GM13976 (cell line): ENCODE measurements around the gene ARHGEF16.

Source experiments
- DNase-seq: peaks from one replicate; pipeline ENCODE4 v3.0.0; 2012; ENCODE audit warnings: low spot score
- in situ Hi-C: fragments of 300-500 bp; cut with MboI; formaldehyde crosslinking; loops from one replicate; pipeline ENCODE4 v1.12.0; 2022; ENCODE audit warnings: low sequenced_read_pairs, mixed read lengths, inconsistent platforms; ENCODE audit not compliant: unreplicated experiment
- TF ChIP-seq, protein P1 (sequence below): IDR thresholded peaks from 2 replicates; pipeline ENCODE4 v1.5.1; 2012; ENCODE audit warnings: borderline replicate concordance, mild to moderate bottlenecking; ENCODE audit not compliant: insufficient read depth; ENCODE audit errors: extremely low read depth, missing control alignments, control extremely low read depth

ARHGEF16 gene

DNA sequence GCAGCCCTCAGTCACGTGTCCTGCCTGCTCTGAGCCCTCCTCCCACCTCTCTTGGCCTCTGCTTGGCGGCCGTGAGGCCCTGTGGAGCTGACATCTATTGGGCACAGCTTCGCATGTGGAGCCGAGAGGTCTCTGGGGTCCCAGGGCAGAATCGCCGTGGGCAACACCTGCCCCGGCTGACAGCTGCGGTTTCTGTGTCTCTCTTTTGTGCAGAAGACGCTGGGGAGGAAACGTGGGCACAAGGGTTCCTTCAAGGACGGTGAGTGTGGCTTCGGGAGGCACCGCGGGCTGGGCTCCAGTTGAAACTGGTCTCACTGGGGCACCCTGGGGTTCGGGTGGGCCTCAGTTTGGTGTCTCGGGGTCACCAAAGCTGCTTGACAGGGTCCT lies 11.5 kb downstream of the ARHGEF16 start:
- TF ChIP-seq, protein P1, sequence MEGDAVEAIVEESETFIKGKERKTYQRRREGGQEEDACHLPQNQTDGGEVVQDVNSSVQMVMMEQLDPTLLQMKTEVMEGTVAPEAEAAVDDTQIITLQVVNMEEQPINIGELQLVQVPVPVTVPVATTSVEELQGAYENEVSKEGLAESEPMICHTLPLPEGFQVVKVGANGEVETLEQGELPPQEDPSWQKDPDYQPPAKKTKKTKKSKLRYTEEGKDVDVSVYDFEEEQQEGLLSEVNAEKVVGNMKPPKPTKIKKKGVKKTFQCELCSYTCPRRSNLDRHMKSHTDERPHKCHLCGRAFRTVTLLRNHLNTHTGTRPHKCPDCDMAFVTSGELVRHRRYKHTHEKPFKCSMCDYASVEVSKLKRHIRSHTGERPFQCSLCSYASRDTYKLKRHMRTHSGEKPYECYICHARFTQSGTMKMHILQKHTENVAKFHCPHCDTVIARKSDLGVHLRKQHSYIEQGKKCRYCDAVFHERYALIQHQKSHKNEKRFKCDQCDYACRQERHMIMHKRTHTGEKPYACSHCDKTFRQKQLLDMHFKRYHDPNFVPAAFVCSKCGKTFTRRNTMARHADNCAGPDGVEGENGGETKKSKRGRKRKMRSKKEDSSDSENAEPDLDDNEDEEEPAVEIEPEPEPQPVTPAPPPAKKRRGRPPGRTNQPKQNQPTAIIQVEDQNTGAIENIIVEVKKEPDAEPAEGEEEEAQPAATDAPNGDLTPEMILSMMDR, result no peak
- in situ Hi-C loops, result no loop called here
- no peak for DNase-seq

DNA sequence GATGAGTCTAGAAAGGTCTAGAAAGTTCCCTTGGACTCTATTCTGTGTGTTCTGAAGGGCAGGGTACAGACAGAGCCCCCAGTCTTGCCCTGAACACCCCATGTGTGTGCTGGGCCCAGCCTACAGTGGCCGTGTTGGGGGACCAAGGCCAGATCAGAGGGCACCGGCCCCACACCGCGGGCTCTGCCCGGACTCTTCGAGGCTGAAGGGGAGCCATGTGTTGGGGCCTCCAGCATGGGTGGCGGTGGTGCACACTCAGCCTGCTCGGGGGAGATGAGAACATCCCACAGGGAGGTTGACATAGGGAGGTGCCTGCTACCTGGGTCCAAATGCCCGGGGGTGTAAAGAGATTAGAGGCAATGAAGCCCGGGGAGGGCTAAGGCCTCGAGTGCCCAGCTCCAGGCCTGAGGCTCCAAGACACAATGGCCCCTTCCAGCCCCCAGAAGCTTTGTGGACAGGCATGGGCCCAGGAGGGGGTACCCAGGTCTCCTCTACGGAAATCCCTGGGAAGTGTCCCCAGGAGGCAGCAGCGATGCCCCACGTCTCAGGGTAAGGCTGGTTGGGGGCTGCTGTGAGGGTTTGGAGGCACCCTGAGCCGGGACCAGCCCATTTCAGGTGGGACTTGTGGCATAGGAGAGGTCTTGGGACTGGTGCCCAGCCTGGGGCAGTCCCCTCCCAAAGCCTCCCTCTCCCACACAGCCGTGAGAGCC lies 12.1 kb downstream of the ARHGEF16 start:
- TF ChIP-seq, protein P1, result no peak
- in situ Hi-C loops, result no loop called here

DNA sequence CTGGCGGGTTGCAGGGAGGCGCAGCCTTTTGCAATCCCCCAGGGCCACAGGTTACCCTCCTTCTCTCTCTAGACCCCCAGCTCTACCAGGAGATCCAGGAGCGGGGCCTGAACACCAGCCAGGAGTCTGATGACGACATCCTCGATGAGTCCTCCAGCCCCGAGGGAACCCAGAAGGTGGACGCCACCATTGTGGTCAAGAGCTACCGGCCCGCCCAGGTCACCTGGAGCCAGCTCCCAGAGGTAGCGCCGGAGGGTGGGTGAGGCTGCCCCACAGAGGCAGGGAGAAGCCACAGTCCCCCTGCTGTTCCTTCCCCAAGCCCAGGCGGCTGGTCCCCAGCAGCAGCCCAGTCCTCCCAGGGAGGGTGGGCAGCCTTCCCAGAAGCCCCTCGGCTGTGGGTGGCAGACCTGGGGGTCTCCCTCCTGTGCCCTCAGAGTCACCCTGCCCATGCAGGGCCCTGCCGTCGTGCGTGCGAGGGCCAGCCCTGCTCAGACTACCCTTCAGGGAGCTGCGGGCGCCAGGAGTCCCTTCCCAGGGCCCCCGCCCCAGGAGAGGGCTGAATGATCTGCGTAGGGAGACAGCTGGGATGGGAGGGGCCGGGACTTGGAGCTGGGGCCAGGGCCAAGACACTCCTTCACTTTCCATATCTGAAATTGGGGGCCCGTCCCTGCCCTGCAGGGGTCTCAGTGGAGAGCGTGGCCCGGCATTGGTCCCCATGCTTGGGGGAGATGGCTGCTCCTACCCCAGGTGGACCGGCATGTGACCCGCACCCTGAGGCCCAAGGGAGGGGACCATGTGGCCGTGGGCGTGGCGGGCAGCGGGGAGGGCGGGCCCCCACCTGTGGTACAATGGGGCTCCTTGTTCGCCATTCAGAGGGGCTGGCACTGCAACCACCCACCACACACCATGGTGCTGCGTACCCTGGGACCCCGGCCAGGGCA lies 12.9 kb downstream of the ARHGEF16 start:
- TF ChIP-seq, protein P1, result no peak
- in situ Hi-C loops, result no loop called here
- no peak for DNase-seq

More for the DNA sequence above, 12.1 kb downstream of the ARHGEF16 start:
- DNase-seq, result no peak

DNA sequence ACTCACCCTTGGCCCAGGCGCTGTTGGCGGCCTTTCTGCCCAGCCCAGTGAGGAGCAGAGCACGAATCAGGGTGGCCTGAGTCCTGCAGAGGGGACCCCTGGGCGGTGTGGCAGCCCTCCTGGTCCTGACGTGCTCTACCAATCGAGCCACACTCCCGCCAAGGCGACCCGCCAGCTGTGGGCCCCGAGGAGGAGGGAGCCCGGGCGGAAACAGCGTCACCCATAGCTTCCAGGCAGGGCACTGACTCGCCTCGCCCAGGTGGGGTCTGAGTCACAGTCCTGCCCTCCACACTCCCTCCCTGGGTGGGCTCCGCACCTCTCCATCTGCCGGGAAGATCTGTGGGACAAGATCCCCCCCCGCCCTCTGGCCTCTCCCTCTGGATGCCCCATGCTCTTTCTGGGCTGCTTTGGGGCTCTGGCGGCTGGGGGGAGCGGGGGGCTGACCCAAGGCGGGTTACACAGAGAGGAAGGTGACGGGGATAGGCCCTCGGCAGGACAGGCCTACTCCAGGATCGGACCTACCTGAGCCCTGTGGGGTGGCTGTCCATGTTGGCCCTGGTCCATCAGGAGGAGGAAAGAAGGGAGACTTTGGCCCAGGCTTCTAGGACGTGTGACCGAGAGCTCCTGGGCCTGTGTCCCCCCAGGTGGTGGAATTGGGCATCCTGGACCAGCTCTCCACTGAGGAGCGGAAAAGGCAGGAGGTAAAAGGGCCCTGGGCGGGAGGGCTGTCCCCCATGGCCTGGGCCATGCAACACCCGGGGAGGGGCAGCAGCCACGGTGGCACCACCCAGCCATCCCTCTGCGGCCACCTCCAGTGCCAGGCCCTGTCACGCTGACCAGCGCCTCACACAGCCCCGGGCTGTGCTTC lies 14.0 kb downstream of the ARHGEF16 start:
- TF ChIP-seq, protein P1, result no peak
- in situ Hi-C loops, result no loop called here
- no peak for DNase-seq

DNA sequence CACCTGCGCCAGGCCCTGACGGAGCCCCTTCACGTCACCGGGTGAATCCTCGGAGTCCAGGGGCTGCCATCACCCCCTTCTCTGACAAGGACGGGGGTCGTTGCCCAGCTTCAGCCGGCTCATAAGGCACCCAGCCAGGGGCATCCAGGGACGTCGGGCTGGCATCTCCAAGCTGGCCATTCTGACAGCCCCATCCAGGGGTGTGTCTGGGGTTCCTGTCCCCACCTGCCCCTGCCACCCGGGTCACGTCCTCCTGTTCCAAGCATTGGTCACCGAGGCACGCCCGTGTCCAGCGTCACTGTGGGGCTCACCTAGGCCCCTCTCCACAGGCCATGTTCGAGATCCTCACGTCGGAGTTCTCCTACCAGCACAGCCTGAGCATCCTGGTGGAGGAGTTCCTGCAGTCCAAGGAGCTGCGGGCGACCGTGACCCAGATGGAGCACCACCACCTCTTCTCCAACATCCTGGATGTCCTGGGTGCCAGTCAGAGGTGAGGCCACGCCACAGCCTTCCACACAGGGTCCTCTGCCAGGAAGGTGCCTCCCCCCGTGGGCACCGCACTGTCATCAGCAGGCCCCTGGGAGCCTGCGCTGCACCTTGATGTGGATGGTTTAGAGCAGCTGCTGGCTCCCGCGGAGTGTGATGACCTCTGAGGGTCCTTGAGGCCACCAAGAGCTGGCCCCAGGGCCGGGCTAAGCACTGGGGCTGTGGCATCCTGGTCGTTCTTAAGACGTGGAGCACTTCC lies 14.8 kb downstream of the ARHGEF16 start:
- DNase-seq, result no peak
- TF ChIP-seq, protein P1, result no peak
- in situ Hi-C loops, result no loop called here
